WTC11 (cell line): ENCODE results near the gene PHLDB1. TPM values are rescaled to one million over a fixed set of nuclear protein-coding genes. Genes with fewer than 3 reads are reported as not detected.

Source experiments
- ATAC-seq: fragments of 200-7000 bp; cut with Tn5 transposase; 2 replicates; pipeline ENCODE4 v1.10.0; 2021; ENCODE audit warnings: mild to moderate bottlenecking, moderate library complexity
- CTCF ChIA-PET: fragments of 300-600 bp; sonication (Branson Sonifier 250); formaldehyde crosslinking; loops from one replicate; lab custom pipeline; 2021; ENCODE audit warnings: antibody characterized with exemption; lab: Charles Lee
- POLR2A ChIA-PET: fragments of 350-600 bp; sonication (Branson Sonifier 250); formaldehyde crosslinking; loops from one replicate; lab custom pipeline; 2021; ENCODE audit warnings: antibody characterized with exemption; lab: Charles Lee
- DNase-seq: peaks from one replicate; pipeline ENCODE4 v3.0.0; 2021; ENCODE audit warnings: low spot score
- H3K27ac Mint-ChIP-seq: 2 replicates; pipeline ENCODE4 v1.8.0; 2021; ENCODE audit warnings: mixed read lengths
- H3K27me3 Mint-ChIP-seq: 2 replicates; pipeline ENCODE4 v1.8.0; 2021; ENCODE audit warnings: low read depth, mild to moderate bottlenecking, moderate library complexity, mixed read lengths
- H3K36me3 Mint-ChIP-seq: 2 replicates; pipeline ENCODE4 v1.8.0; 2021; ENCODE audit warnings: mixed read lengths
- H3K4me1 Mint-ChIP-seq: 2 replicates; pipeline ENCODE4 v1.8.0; 2022; ENCODE audit warnings: mixed read lengths
- H3K4me3 Mint-ChIP-seq: 2 replicates; pipeline ENCODE4 v1.8.0; 2021; ENCODE audit warnings: mild to moderate bottlenecking, moderate library complexity, mixed read lengths
- H3K9me3 Mint-ChIP-seq: 2 replicates; pipeline ENCODE4 v1.8.0; 2021; ENCODE audit warnings: mixed read lengths
- FOXJ3 ChIP-seq: sonication (generic); formaldehyde crosslinking; IDR thresholded peaks from 2 replicates; pipeline ENCODE4 v1.9.0; 2021; ENCODE audit warnings: missing genetic modification reagents, mild to moderate bottlenecking, borderline replicate concordance
- GRHL2 ChIP-seq: fragments of 250-450 bp; sonication (Bioruptor Pico); IDR thresholded peaks from 2 replicates; pipeline ENCODE4 v1.8.0; 2022; ENCODE audit warnings: mild to moderate bottlenecking, moderate library complexity; ENCODE audit not compliant: insufficient replicate concordance, severe bottlenecking
- HMGA2 ChIP-seq: fragments of 250-450 bp; sonication (Bioruptor Pico); IDR thresholded peaks from 2 replicates; pipeline ENCODE4 v1.4.0; 2021; ENCODE audit warnings: mild to moderate bottlenecking, moderate library complexity
- NFATC4 ChIP-seq: fragments of 250-450 bp; sonication (Bioruptor Pico); IDR thresholded peaks from 2 replicates; pipeline ENCODE4 v1.9.0; 2021; ENCODE audit warnings: mild to moderate bottlenecking
- NFE2L1 ChIP-seq: sonication (generic); formaldehyde crosslinking; IDR thresholded peaks from 2 replicates; pipeline ENCODE4 v1.8.1; 2023; ENCODE audit warnings: missing genetic modification reagents
- NR2C2 ChIP-seq: sonication (generic); formaldehyde crosslinking; IDR thresholded peaks from 2 replicates; pipeline ENCODE4 v1.8.0; 2022; ENCODE audit warnings: mild to moderate bottlenecking, missing genetic modification reagents
- RELA ChIP-seq: sonication (generic); formaldehyde crosslinking; IDR thresholded peaks from 2 replicates; pipeline ENCODE4 v1.8.1; 2022; ENCODE audit warnings: missing genetic modification reagents, mild to moderate bottlenecking, borderline replicate concordance
- SMAD4 ChIP-seq: sonication (generic); formaldehyde crosslinking; IDR thresholded peaks from 2 replicates; pipeline ENCODE4 v1.8.0; 2022; ENCODE audit warnings: mild to moderate bottlenecking, missing genetic modification reagents
- SOX15 ChIP-seq: fragments of 250-450 bp; sonication (Bioruptor Pico); IDR thresholded peaks from 2 replicates; pipeline ENCODE4 v1.9.0; 2021; ENCODE audit warnings: mild to moderate bottlenecking
- SP1 ChIP-seq: sonication (generic); formaldehyde crosslinking; conservative IDR thresholded peaks from 2 replicates; pipeline ENCODE4 v1.8.1; 2022; ENCODE audit warnings: missing genetic modification reagents
- TCF7 ChIP-seq: sonication (generic); formaldehyde crosslinking; IDR thresholded peaks from 2 replicates; pipeline ENCODE4 v1.8.0; 2022; ENCODE audit warnings: mild to moderate bottlenecking, low read depth, missing genetic modification reagents, moderate library complexity
- TEAD4 ChIP-seq: sonication (generic); formaldehyde crosslinking; IDR thresholded peaks from 2 replicates; pipeline ENCODE4 v1.8.0; 2022; ENCODE audit warnings: mild to moderate bottlenecking, missing genetic modification reagents
- TP53 ChIP-seq: sonication (generic); formaldehyde crosslinking; IDR thresholded peaks from 2 replicates; pipeline ENCODE4 v1.8.1; 2023; ENCODE audit warnings: mild to moderate bottlenecking, missing genetic modification reagents
- ZNF138 ChIP-seq: sonication (generic); formaldehyde crosslinking; conservative IDR thresholded peaks from 2 replicates; pipeline ENCODE4 v1.8.1; 2022; ENCODE audit warnings: mild to moderate bottlenecking, moderate library complexity, missing genetic modification reagents
- ZNF263 ChIP-seq: sonication (generic); formaldehyde crosslinking; IDR thresholded peaks from 2 replicates; pipeline ENCODE4 v1.8.1; 2022; ENCODE audit warnings: low read depth, mild to moderate bottlenecking, moderate library complexity, missing genetic modification reagents
- ZNF416 ChIP-seq: fragments of 250-450 bp; sonication (Bioruptor Pico); IDR thresholded peaks from 2 replicates; pipeline ENCODE4 v1.9.0; 2021; ENCODE audit warnings: mild to moderate bottlenecking, inconsistent platforms
- ZNF423 ChIP-seq: fragments of 250-450 bp; sonication (Bioruptor Pico); IDR thresholded peaks from 2 replicates; pipeline ENCODE4 v2.1.2; 2022; ENCODE audit warnings: mild to moderate bottlenecking, moderate library complexity
- total RNA-seq: library from RNA; stranded (reverse); gene quantifications from 3 replicates; pipeline ENCODE4 v1.2.3, GENCODE V29; 2021
- TF ChIP-seq, protein P1 (sequence below): sonication (generic); formaldehyde crosslinking; IDR thresholded peaks from 2 replicates; pipeline ENCODE4 v1.8.1; 2023; ENCODE audit warnings: mild to moderate bottlenecking, missing genetic modification reagents, moderate library complexity
- TF ChIP-seq, protein P2 (sequence below): fragments of 250-450 bp; sonication (Bioruptor Pico); IDR thresholded peaks from 2 replicates; pipeline ENCODE4 v1.9.0; 2021; ENCODE audit warnings: moderate library complexity, mild to moderate bottlenecking, inconsistent platforms, borderline replicate concordance
- TF ChIP-seq, protein P3 (sequence below): sonication (generic); formaldehyde crosslinking; IDR thresholded peaks from 2 replicates; pipeline ENCODE4 v1.8.0; 2022; ENCODE audit warnings: mild to moderate bottlenecking, missing genetic modification reagents
- TF ChIP-seq, protein P4 (sequence below): sonication (generic); formaldehyde crosslinking; IDR thresholded peaks from 2 replicates; pipeline ENCODE4 v1.8.0; 2023; ENCODE audit warnings: missing genetic modification reagents, mild to moderate bottlenecking, borderline replicate concordance
- TF ChIP-seq, protein P5 (sequence below): sonication (generic); formaldehyde crosslinking; IDR thresholded peaks from 2 replicates; pipeline ENCODE4 v1.8.1; 2023; ENCODE audit warnings: mild to moderate bottlenecking, missing genetic modification reagents, moderate library complexity
- TF ChIP-seq, protein P6 (sequence below): sonication (generic); formaldehyde crosslinking; IDR thresholded peaks from 2 replicates; pipeline ENCODE4 v1.8.1; 2023; ENCODE audit warnings: mild to moderate bottlenecking, moderate library complexity, missing genetic modification reagents
- TF ChIP-seq, protein P7 (sequence below): sonication (generic); formaldehyde crosslinking; IDR thresholded peaks from 2 replicates; pipeline ENCODE4 v1.8.1; 2022; ENCODE audit warnings: low read depth, mild to moderate bottlenecking, moderate library complexity, missing genetic modification reagents, borderline replicate concordance

PHLDB1 gene
- total RNA-seq, 1 experiment from 2014 or later: 83.1 TPM

DNA sequence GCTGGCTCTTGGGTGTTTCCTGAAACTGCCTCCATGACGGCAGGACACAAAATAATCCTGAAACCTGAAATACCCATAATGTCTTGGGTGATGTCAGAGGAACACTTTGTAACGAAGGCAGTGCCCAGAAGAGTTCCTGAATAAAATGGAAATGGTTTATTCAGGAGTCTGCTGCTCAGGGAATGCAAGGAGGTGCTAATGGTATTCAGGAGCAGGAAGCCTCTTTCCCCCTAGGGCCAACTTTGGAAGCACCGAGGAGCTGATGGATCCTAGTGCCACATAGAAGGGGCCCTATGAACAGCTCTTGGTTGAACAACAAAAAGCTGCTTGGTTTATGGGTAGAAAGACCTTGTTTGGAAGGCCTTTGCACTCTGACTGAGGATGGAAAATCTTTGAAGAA lies 56.5 kb downstream of the PHLDB1 start (continued):
- TF ChIP-seq, protein P1, sequence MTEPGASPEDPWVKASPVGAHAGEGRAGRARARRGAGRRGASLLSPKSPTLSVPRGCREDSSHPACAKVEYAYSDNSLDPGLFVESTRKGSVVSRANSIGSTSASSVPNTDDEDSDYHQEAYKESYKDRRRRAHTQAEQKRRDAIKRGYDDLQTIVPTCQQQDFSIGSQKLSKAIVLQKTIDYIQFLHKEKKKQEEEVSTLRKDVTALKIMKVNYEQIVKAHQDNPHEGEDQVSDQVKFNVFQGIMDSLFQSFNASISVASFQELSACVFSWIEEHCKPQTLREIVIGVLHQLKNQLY (CRISPR knock-in tag): no peak
- no peak for TF ChIP-seq NFE2L1 (CRISPR knock-in tag)
- no peak for TF ChIP-seq RELA
- TF ChIP-seq, protein P2, sequence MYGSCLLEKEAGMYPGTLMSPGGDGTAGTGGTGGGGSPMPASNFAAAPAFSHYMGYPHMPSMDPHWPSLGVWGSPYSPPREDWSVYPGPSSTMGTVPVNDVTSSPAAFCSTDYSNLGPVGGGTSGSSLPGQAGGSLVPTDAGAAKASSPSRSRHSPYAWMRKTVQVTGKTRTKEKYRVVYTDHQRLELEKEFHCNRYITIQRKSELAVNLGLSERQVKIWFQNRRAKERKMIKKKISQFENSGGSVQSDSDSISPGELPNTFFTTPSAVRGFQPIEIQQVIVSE: no peak
- TF ChIP-seq, protein P3, sequence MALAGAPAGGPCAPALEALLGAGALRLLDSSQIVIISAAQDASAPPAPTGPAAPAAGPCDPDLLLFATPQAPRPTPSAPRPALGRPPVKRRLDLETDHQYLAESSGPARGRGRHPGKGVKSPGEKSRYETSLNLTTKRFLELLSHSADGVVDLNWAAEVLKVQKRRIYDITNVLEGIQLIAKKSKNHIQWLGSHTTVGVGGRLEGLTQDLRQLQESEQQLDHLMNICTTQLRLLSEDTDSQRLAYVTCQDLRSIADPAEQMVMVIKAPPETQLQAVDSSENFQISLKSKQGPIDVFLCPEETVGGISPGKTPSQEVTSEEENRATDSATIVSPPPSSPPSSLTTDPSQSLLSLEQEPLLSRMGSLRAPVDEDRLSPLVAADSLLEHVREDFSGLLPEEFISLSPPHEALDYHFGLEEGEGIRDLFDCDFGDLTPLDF (CRISPR knock-in tag): no peak
- no peak for TF ChIP-seq ZNF416 (CRISPR knock-in tag)
- TF ChIP-seq GRHL2 (CRISPR knock-in tag): no peak
- no peak for TF ChIP-seq TP53 (CRISPR knock-in tag)
- no peak for TF ChIP-seq ZNF263

DNA sequence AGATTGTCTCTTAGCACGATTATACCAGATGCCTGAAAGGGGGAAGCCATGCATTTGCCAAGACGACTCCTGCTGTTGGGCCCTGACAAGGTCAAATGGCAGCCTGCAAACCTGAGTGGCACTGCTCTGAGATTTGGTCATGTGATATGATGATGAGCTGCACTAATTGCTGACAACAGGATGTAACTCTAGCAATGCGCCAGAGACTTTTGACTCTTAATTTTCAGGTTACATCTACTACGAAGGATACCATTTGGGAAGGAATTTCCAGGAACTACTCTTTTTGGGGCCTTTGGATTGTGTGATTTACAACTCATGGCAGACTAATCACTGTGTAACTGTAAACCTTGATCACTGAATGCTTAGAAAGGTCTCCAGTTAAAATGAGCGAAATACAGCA lies 59.0 kb downstream of the PHLDB1 start:
- Mint-ChIP-seq H3K27me3 (peaks cover 24% of the 10 kb centered on the region), H3K4me1 (peaks cover 20% of the 10 kb centered on the region), H3K36me3 (no peaks in the 10 kb centered on the region), H3K4me3 (no peak overlapping the region), H3K9me3 (peaks cover 12% of the 10 kb centered on the region), H3K27ac (no peak overlapping the region)
- ATAC-seq (no peak), DNase-seq (no peak)
- CTCF ChIA-PET: interaction anchor here (0.5 to 1.6 kb wide), 5 partner anchors 13 to 235 kb away, joined by 3 to 6 read pairs (median 3); partner anchors contain the start of gene TREH
- POLR2A ChIA-PET: no interaction called here
- TF ChIP-seq, protein P4, sequence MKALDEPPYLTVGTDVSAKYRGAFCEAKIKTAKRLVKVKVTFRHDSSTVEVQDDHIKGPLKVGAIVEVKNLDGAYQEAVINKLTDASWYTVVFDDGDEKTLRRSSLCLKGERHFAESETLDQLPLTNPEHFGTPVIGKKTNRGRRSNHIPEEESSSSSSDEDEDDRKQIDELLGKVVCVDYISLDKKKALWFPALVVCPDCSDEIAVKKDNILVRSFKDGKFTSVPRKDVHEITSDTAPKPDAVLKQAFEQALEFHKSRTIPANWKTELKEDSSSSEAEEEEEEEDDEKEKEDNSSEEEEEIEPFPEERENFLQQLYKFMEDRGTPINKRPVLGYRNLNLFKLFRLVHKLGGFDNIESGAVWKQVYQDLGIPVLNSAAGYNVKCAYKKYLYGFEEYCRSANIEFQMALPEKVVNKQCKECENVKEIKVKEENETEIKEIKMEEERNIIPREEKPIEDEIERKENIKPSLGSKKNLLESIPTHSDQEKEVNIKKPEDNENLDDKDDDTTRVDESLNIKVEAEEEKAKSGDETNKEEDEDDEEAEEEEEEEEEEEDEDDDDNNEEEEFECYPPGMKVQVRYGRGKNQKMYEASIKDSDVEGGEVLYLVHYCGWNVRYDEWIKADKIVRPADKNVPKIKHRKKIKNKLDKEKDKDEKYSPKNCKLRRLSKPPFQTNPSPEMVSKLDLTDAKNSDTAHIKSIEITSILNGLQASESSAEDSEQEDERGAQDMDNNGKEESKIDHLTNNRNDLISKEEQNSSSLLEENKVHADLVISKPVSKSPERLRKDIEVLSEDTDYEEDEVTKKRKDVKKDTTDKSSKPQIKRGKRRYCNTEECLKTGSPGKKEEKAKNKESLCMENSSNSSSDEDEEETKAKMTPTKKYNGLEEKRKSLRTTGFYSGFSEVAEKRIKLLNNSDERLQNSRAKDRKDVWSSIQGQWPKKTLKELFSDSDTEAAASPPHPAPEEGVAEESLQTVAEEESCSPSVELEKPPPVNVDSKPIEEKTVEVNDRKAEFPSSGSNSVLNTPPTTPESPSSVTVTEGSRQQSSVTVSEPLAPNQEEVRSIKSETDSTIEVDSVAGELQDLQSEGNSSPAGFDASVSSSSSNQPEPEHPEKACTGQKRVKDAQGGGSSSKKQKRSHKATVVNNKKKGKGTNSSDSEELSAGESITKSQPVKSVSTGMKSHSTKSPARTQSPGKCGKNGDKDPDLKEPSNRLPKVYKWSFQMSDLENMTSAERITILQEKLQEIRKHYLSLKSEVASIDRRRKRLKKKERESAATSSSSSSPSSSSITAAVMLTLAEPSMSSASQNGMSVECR (CRISPR knock-in tag): no peak
- TF ChIP-seq, protein P5, sequence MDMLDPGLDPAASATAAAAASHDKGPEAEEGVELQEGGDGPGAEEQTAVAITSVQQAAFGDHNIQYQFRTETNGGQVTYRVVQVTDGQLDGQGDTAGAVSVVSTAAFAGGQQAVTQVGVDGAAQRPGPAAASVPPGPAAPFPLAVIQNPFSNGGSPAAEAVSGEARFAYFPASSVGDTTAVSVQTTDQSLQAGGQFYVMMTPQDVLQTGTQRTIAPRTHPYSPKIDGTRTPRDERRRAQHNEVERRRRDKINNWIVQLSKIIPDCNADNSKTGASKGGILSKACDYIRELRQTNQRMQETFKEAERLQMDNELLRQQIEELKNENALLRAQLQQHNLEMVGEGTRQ (CRISPR knock-in tag): peak; percentile 47
- TF ChIP-seq, all 79 proteins: peak for 1

DNA sequence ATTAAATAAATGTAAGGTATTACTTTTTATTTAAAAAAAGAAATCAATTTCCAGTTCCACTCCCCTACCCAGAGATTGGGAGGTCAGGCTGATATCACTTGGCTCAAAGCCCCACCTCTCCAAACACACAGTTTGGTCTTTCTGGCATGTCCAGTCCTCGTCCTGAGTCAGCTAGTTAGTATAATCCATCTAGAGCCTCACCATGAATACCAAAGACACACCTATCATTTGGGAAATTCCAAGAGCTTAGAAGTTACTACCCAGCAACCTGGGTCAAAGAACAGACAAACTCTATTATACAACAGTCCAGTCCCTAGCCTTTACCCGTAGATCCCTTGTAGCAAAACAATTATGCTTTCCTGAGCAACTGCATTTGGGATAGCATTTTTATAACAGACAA lies 62.6 kb downstream of the PHLDB1 start:
- Mint-ChIP-seq H3K4me3 (no peak overlapping the region), H3K4me1 (peaks cover 6% of the 10 kb centered on the region), H3K36me3 (no peaks in the 10 kb centered on the region), H3K27ac (no peak overlapping the region), H3K9me3 (peaks cover 18% of the 10 kb centered on the region), H3K27me3 (peaks cover 35% of the 10 kb centered on the region)
- CTCF ChIA-PET: interaction anchor here (0.6 to 2.7 kb wide), 6 partner anchors 9 to 61 kb away, joined by 3 to 8 read pairs (median 3); partner anchors contain the start of gene TREH
- DNase-seq (no peak), ATAC-seq (no peak)
- POLR2A ChIA-PET: no interaction called here
- TF ChIP-seq SP1 (CRISPR knock-in tag) (no peak), FOXJ3 (CRISPR knock-in tag) (no peak), NR2C2 (CRISPR knock-in tag) (no peak), HMGA2 (CRISPR knock-in tag) (no peak), ZNF138 (no peak), TCF7 (CRISPR knock-in tag) (no peak), ZNF423 (CRISPR knock-in tag) (no peak), TEAD4 (CRISPR knock-in tag) (no peak), SOX15 (CRISPR knock-in tag) (no peak), NFATC4 (no peak), SMAD4 (CRISPR knock-in tag) (no peak)
- TF ChIP-seq, protein P6, sequence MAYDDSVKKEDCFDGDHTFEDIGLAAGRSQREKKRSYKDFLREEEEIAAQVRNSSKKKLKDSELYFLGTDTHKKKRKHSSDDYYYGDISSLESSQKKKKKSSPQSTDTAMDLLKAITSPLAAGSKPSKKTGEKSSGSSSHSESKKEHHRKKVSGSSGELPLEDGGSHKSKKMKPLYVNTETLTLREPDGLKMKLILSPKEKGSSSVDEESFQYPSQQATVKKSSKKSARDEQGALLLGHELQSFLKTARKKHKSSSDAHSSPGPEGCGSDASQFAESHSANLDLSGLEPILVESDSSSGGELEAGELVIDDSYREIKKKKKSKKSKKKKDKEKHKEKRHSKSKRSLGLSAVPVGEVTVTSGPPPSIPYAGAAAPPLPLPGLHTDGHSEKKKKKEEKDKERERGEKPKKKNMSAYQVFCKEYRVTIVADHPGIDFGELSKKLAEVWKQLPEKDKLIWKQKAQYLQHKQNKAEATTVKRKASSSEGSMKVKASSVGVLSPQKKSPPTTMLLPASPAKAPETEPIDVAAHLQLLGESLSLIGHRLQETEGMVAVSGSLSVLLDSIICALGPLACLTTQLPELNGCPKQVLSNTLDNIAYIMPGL (CRISPR knock-in tag): no peak
- TF ChIP-seq, protein P7, sequence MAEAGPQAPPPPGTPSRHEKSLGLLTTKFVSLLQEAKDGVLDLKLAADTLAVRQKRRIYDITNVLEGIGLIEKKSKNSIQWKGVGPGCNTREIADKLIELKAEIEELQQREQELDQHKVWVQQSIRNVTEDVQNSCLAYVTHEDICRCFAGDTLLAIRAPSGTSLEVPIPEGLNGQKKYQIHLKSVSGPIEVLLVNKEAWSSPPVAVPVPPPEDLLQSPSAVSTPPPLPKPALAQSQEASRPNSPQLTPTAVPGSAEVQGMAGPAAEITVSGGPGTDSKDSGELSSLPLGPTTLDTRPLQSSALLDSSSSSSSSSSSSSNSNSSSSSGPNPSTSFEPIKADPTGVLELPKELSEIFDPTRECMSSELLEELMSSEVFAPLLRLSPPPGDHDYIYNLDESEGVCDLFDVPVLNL (CRISPR knock-in tag): no peak
